PC-3 (cell line): Measurements from ENCODE around the gene FGGY.

Experiments used
- CTCF ChIP-seq: fragments of 300-600 bp; sonication (generic); conservative IDR thresholded peaks from 2 replicates; pipeline ENCODE4 v1.5.1; 2017; ENCODE audit warnings: antibody characterized with exemption, low read depth, mild to moderate bottlenecking, low read length
- EZH2phosphoT487 ChIP-seq: fragments of 300-600 bp; sonication (generic); IDR thresholded peaks from 2 replicates; pipeline ENCODE4 v1.6.1; 2018; ENCODE audit warnings: mild to moderate bottlenecking, antibody characterized with exemption, low read length, borderline replicate concordance

- no peak for TF ChIP-seq CTCF
- TF ChIP-seq EZH2phosphoT487: no peak
Observed at GRCh38 chr1:59263111-59263510, 33.8 kb upstream of the FGGY start.
